ENCODE data around the gene TSC22D2.

- no peak for TF ChIP-seq POLR2A (IDR thresholded peaks at IDR 0.05)
- TF ChIP-seq POLR2AphosphoS5 (IDR thresholded peaks at IDR 0.05): no peak
- TF ChIP-seq CTCF (IDR thresholded peaks at IDR 0.05): no peak
Observed at GRCh38 chr3:150377601-150378300, 30.3 kb upstream of the TSC22D2 start.

Data from sigmoid colon (tissue), 4 donors.